Measurements from ENCODE around the gene KLRG1.
A peak's percentile ranks its signal among the peaks of the same experiment; 100 is the strongest.

The KLRG1 gene

DNA sequence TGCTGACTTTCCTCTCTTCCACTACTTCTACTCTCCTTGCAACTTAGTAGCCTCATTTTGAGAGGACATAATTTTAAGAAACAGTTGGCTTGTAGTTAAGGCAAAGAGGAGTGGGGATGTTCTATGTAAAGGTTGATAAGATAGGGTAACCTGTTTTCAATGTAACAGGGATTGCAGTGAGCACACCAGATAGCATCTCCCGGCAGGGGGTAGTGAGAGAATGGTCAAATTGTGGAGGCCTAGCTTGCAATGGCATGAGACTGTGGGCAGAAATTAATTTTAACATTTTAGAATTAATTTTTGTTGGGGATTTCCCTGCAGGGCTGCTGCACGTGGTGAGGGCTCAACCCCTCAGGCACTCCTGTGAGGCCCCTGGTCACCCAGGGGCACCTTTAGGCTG lies 41.4 kb downstream of the KLRG1 start:
- H3K9ac ChIP-seq (ENCODE audit: low read length), result no peak overlapping the region
- no peaks in the 10 kb centered on the region for H3K79me2 ChIP-seq (ENCODE audit: control insufficient read depth, insufficient read depth, low read length, poor library complexity)
- no peak overlapping the region for H2BK5ac ChIP-seq (ENCODE audit: low read depth, low read length, poor library complexity)
- H3K4me3 ChIP-seq (ENCODE audit: low read depth, low read length), result no peak overlapping the region
- H4K8ac ChIP-seq (ENCODE audit: low read depth, low read length), result no peak overlapping the region
- no peaks in the 10 kb centered on the region for H3K27me3 ChIP-seq (ENCODE audit: insufficient read depth, low read length)
- H3K18ac ChIP-seq (ENCODE audit: low read length), result no peak overlapping the region
- H2BK120ac ChIP-seq (ENCODE audit: insufficient read depth, low read length, poor library complexity), result no peak overlapping the region
- no peak overlapping the region for H4K91ac ChIP-seq (ENCODE audit: low read depth, low read length)
- no peak overlapping the region for H2AK5ac ChIP-seq (ENCODE audit: low read length)
- H3K27ac ChIP-seq (ENCODE audit: low read depth, low read length), result no peak overlapping the region
- no peaks in the 10 kb centered on the region for H3K79me1 ChIP-seq (ENCODE audit: low read length)
- DNase-seq, result no peak
- no peak overlapping the region for H2AFZ ChIP-seq (ENCODE audit: insufficient read depth, low read length, poor library complexity)
- H3K23ac ChIP-seq (ENCODE audit: low read length), result no peak overlapping the region
- H4K12ac ChIP-seq (ENCODE audit: low read depth, low read length), result no peak overlapping the region
- no CpG with 5 or more reads among the region's 2 CpGs for WGBS (ENCODE audit: extremely low coverage, insufficient coverage, insufficient read length)
- no peaks in the 10 kb centered on the region for H3K36me3 ChIP-seq (ENCODE audit: control insufficient read depth in 1 of 2, insufficient read depth in 2 of 2, low read length in 2 of 2)
- H3K4me2 ChIP-seq (ENCODE audit: low read length), result no peak overlapping the region
- no peaks in the 10 kb centered on the region for H3K9me3 ChIP-seq (ENCODE audit: insufficient read depth, low read depth, low read length)
- H2BK12ac ChIP-seq (ENCODE audit: low read length), result no peak overlapping the region
- no peaks in the 10 kb centered on the region for H3K4me1 ChIP-seq (ENCODE audit: control insufficient read depth in 1 of 2, insufficient read depth in 2 of 2, low read length in 2 of 2)
- no peak overlapping the region for H3K14ac ChIP-seq (ENCODE audit: low read length)
- no peak overlapping the region for H3K4ac ChIP-seq (ENCODE audit: low read depth, low read length)

DNA sequence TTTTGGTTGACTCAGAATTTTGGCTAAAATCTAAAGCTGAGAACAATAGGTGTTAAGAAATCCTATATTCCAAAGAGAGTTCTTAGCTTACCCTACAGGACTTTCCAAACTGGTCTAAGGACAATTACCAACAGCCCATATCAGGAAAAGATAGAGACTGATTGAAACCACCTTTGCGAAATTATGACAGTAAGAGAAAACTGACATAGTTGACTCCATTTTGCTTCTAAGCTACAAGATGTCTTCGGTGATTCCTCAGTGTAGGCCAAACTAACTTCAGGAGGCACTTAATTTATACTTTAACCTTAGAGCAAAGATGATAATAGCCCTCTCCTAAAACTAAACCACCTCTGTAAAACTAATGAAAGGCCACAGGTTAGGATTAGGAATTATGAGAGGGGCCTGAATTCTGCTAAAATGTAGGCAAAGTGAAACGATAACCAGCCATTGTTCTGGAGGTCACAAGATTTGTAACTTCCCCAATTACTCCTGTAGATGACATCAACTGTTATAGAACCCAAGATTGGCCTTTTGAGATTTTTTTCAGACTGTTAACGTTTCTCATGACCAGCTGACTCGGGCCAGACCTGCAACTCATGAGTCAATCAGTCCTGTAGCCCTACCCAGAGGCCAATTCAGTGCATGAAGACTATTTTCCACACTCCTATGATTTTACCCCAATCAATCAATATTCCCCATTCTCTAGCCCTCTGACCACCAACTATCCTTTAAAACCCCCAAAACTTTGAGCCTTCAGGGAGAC lies 43.0 kb downstream of the KLRG1 start:
- no peak overlapping the region for H3K4me3 ChIP-seq (ENCODE audit: low read depth, low read length)
- H2BK120ac ChIP-seq (ENCODE audit: insufficient read depth, low read length, poor library complexity), result no peak overlapping the region
- H3K9me3 ChIP-seq (ENCODE audit: insufficient read depth, low read depth, low read length), result no peaks in the 10 kb centered on the region
- no peak overlapping the region for H2AK5ac ChIP-seq (ENCODE audit: low read length)
- H4K8ac ChIP-seq (ENCODE audit: low read depth, low read length), result no peak overlapping the region
- H3K23ac ChIP-seq (ENCODE audit: low read length), result no peak overlapping the region
- no peak overlapping the region for H3K18ac ChIP-seq (ENCODE audit: low read length)
- H3K79me1 ChIP-seq (ENCODE audit: low read length), result no peaks in the 10 kb centered on the region
- H2BK5ac ChIP-seq (ENCODE audit: low read depth, low read length, poor library complexity), result no peak overlapping the region
- H3K4ac ChIP-seq (ENCODE audit: low read depth, low read length), result no peak overlapping the region
- peak; percentile 2 to 27 for DNase-seq
- H3K36me3 ChIP-seq (ENCODE audit: control insufficient read depth in 1 of 2, insufficient read depth in 2 of 2, low read length in 2 of 2), result no peaks in the 10 kb centered on the region
- no peaks in the 10 kb centered on the region for H3K27me3 ChIP-seq (ENCODE audit: insufficient read depth, low read length)
- H2AFZ ChIP-seq (ENCODE audit: insufficient read depth, low read length, poor library complexity), result no peak overlapping the region
- H3K4me1 ChIP-seq (ENCODE audit: control insufficient read depth in 1 of 2, insufficient read depth in 2 of 2, low read length in 2 of 2), result no peaks in the 10 kb centered on the region
- H2BK12ac ChIP-seq (ENCODE audit: low read length), result no peak overlapping the region
- H4K91ac ChIP-seq (ENCODE audit: low read depth, low read length), result no peak overlapping the region
- no peak overlapping the region for H3K9ac ChIP-seq (ENCODE audit: low read length)
- H3K4me2 ChIP-seq (ENCODE audit: low read length), result no peak overlapping the region
- H3K14ac ChIP-seq (ENCODE audit: low read length), result no peak overlapping the region
- no CpG with 5 or more reads among the region's 5 CpGs for WGBS (ENCODE audit: extremely low coverage, insufficient coverage, insufficient read length)
- H4K12ac ChIP-seq (ENCODE audit: low read depth, low read length), result no peak overlapping the region
- H3K79me2 ChIP-seq (ENCODE audit: control insufficient read depth, insufficient read depth, low read length, poor library complexity), result no peaks in the 10 kb centered on the region
- H3K27ac ChIP-seq (ENCODE audit: low read depth, low read length), result no peak overlapping the region

DNA sequence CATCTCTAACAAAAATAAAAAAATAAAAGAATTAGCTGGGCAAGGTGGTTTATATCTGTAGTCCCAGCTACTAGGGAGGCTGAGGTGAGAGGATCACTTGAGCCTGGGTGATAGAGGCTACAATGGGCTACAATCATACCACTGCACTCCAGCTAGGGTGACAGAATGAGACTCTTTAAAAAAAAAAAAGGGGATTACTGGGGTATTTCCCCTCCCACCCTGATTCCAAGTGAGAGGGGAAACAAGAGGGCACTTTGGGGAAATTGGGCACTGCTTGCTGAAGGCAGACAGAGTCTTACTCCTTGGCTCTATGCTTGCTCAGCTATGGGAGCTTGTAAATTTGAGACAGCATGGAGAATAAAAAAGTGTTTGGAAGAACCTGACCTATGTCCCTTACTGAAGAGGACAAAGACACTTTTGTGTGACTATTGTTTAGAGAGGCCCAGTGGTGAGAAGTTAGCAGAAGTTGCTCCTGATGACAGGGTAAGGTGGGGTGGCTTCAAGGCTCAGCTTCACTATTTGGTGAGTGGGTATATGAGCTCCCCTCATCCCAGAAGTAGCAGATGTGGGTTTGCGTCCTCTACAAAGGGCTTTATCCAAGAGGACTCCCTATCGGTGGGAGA lies 44.0 kb downstream of the KLRG1 start:
- Histone ChIP-seq H4K91ac (ENCODE audit: low read depth, low read length) (no peak overlapping the region), H3K27ac (ENCODE audit: low read depth, low read length) (no peak overlapping the region), H3K4ac (ENCODE audit: low read depth, low read length) (no peak overlapping the region), H2BK120ac (ENCODE audit: insufficient read depth, low read length, poor library complexity) (no peak overlapping the region), H2AK5ac (ENCODE audit: low read length) (no peak overlapping the region), H3K79me2 (ENCODE audit: control insufficient read depth, insufficient read depth, low read length, poor library complexity) (no peaks in the 10 kb centered on the region), H3K14ac (ENCODE audit: low read length) (no peak overlapping the region), H3K9me3 (ENCODE audit: insufficient read depth, low read depth, low read length) (no peaks in the 10 kb centered on the region), H3K79me1 (ENCODE audit: low read length) (no peaks in the 10 kb centered on the region), H3K27me3 (ENCODE audit: insufficient read depth, low read length) (no peaks in the 10 kb centered on the region), H4K8ac (ENCODE audit: low read depth, low read length) (no peak overlapping the region), H3K9ac (ENCODE audit: low read length) (no peak overlapping the region), H3K23ac (ENCODE audit: low read length) (no peak overlapping the region), H4K12ac (ENCODE audit: low read depth, low read length) (no peak overlapping the region), H2AFZ (ENCODE audit: insufficient read depth, low read length, poor library complexity) (no peak overlapping the region), H3K18ac (ENCODE audit: low read length) (no peak overlapping the region), H3K4me3 (ENCODE audit: low read depth, low read length) (no peak overlapping the region), H2BK5ac (ENCODE audit: low read depth, low read length, poor library complexity) (no peak overlapping the region), H3K4me1 (ENCODE audit: control insufficient read depth in 1 of 2, insufficient read depth in 2 of 2, low read length in 2 of 2) (no peaks in the 10 kb centered on the region), H2BK12ac (ENCODE audit: low read length) (no peak overlapping the region), H3K4me2 (ENCODE audit: low read length) (no peak overlapping the region), H3K36me3 (ENCODE audit: control insufficient read depth in 1 of 2, insufficient read depth in 2 of 2, low read length in 2 of 2) (no peaks in the 10 kb centered on the region)
- no CpG with 5 or more reads among the region's 2 CpGs for WGBS (ENCODE audit: extremely low coverage, insufficient coverage, insufficient read length)
- no peak for DNase-seq

DNA sequence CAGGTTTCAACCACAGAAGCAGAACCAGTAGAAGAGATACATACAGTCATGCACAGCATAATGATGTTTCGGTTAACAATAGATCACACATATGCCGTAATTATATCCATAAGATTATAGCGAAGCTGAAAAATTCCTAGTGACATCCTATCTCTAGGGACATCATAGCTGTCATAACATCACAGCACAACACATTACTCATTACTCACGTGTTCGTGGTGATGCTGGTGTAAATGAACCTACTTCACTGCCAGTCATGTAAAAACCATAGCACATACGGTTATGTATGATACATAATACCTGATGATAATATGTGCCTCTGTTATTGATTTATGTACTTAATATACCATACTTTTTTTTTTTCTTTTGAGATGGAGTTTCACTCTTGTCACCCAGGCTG lies 44.7 kb downstream of the KLRG1 start:
- Histone ChIP-seq H3K4ac (ENCODE audit: low read depth, low read length) (no peak overlapping the region), H2BK5ac (ENCODE audit: low read depth, low read length, poor library complexity) (no peak overlapping the region), H3K4me3 (ENCODE audit: low read depth, low read length) (no peak overlapping the region), H3K4me1 (ENCODE audit: control insufficient read depth in 1 of 2, insufficient read depth in 2 of 2, low read length in 2 of 2) (no peaks in the 10 kb centered on the region), H4K12ac (ENCODE audit: low read depth, low read length) (no peak overlapping the region), H3K9ac (ENCODE audit: low read length) (no peak overlapping the region), H3K36me3 (ENCODE audit: control insufficient read depth in 1 of 2, insufficient read depth in 2 of 2, low read length in 2 of 2) (no peaks in the 10 kb centered on the region), H3K23ac (ENCODE audit: low read length) (no peak overlapping the region), H2BK12ac (ENCODE audit: low read length) (no peak overlapping the region), H3K79me1 (ENCODE audit: low read length) (no peaks in the 10 kb centered on the region), H3K27ac (ENCODE audit: low read depth, low read length) (no peak overlapping the region), H3K9me3 (ENCODE audit: insufficient read depth, low read depth, low read length) (no peaks in the 10 kb centered on the region), H2AFZ (ENCODE audit: insufficient read depth, low read length, poor library complexity) (no peak overlapping the region), H3K14ac (ENCODE audit: low read length) (no peak overlapping the region), H3K18ac (ENCODE audit: low read length) (no peak overlapping the region), H4K8ac (ENCODE audit: low read depth, low read length) (no peak overlapping the region), H3K79me2 (ENCODE audit: control insufficient read depth, insufficient read depth, low read length, poor library complexity) (no peaks in the 10 kb centered on the region), H2BK120ac (ENCODE audit: insufficient read depth, low read length, poor library complexity) (no peak overlapping the region), H4K91ac (ENCODE audit: low read depth, low read length) (no peak overlapping the region), H3K27me3 (ENCODE audit: insufficient read depth, low read length) (no peaks in the 10 kb centered on the region), H3K4me2 (ENCODE audit: low read length) (no peak overlapping the region), H2AK5ac (ENCODE audit: low read length) (no peak overlapping the region)
- DNase-seq, result peak in 1 of 2 donors; percentile 51
- WGBS (ENCODE audit: extremely low coverage, insufficient coverage, insufficient read length), result no CpG with 5 or more reads among the region's 6 CpGs

Measured in trophoblast cell (in vitro differentiated cells and primary cell).